Aorta (tissue), 5 donors: ENCODE measurements around the gene ATP2A3. TPM values are rescaled to one million over a fixed set of nuclear protein-coding genes. Genes with fewer than 3 reads are reported as not detected.

Experiments used
- ATAC-seq: fragments of 200-7000 bp; cut with Tn5 transposase; one replicate; pipeline ENCODE4 v1.9.1; 2022; ENCODE audit warnings: moderate library complexity; ENCODE audit not compliant: low FRiP score
- DNase-seq, 2 donors: peaks; one replicate each; pipeline ENCODE4 v3.0.0-alpha.2; 2020
- H3K27ac ChIP-seq, 2 donors: one replicate each; pipeline ENCODE4 v1.5.1; 2013; ENCODE audit warnings: low read length in 2 of 2, mild to moderate bottlenecking in 2 of 2, moderate library complexity in 2 of 2, control low read depth in 1 of 2, inconsistent platforms in 1 of 2, low read depth in 1 of 2
- H3K27me3 ChIP-seq, 2 donors: one replicate each; pipeline ENCODE4 v1.6.1; 2013; ENCODE audit warnings: control low read depth in 1 of 2, low read length in 1 of 2, mild to moderate bottlenecking in 1 of 2, moderate library complexity in 1 of 2; ENCODE audit not compliant: insufficient read depth in 2 of 2, control insufficient read depth in 1 of 2
- H3K36me3 ChIP-seq, 2 donors: one replicate each; pipeline ENCODE4 v1.6.1; 2013; ENCODE audit warnings: control low read depth in 1 of 2, low read length in 1 of 2, mild to moderate bottlenecking in 1 of 2; ENCODE audit not compliant: insufficient read depth in 2 of 2, control insufficient read depth in 1 of 2
- H3K4me1 ChIP-seq, 2 donors: one replicate each; pipeline ENCODE4 v1.6.1; 2013; ENCODE audit warnings: low read length in 2 of 2, control low read depth in 1 of 2, mild to moderate bottlenecking in 1 of 2, moderate library complexity in 1 of 2; ENCODE audit not compliant: insufficient read depth in 2 of 2, control insufficient read depth in 1 of 2
- H3K4me3 ChIP-seq, 2 donors: one replicate each; pipeline ENCODE4 v1.5.1; 2013; ENCODE audit warnings: low read length in 2 of 2, control low read depth in 1 of 2, mild to moderate bottlenecking in 1 of 2
- H3K9me3 ChIP-seq: one replicate; pipeline ENCODE4 v1.6.1; 2013; ENCODE audit warnings: mild to moderate bottlenecking, low read length; ENCODE audit not compliant: control insufficient read depth
- WGBS, 2 donors: extraction: QIAGEN DNeasy Blood & Tissue Kit; methylation state at CpG; one replicate each; pipeline ENCODE4 v1.1.7; 2013; 5-methylcytosine and 5-hydroxymethylcytosine counted together
- intact Hi-C, 2 donors: fragments of 100-400 bp; cut with DNase I; formaldehyde crosslinking; loops; one replicate each; pipeline versions ENCODE4 v1.14.2 to v1.15.0; 2022
- polyA plus RNA-seq, 2 donors: library from polyadenylated mRNA; stranded (reverse); fragments of 200-250 nt; gene quantifications; one replicate each; pipeline ENCODE4 v1.2.3, GENCODE V29; 2013
- total RNA-seq, 2 donors: library from RNA; stranded (reverse); fragmentation: NEBNext Ultra II Directional; extraction: Animal tissue kit (Norgen Biotek cat#: 25700); gene quantifications; one replicate each; pipeline ENCODE4 v1.2.1, GENCODE V29; 2021
- donor health status: healthy with polysubstance abuse.
- donor health status: Bipolar disorder and iron deficiency.
- donor health status: DM: no; HTN: no; CAD: no.
- donor health status: DM: no; HTN: no; CAD: no.
- donor health status: DM: yes; HTN: yes; CAD: no.

Gene ATP2A3
- total and polyA plus RNA-seq, 4 donors: 7.5 to 88.7 (median 30.4) TPM

GRCh38 chr17:3956327-3956957 is 7.8 kb downstream of the ATP2A3 start:
- Histone ChIP-seq H3K27ac (no peak overlapping the region), H3K36me3 (no peaks in the 10 kb centered on the region), H3K4me1 (no peaks in the 10 kb centered on the region), H3K9me3 (no peaks in the 10 kb centered on the region), H3K4me3 (no peak overlapping the region), H3K27me3 (no peaks in the 10 kb centered on the region)
- ATAC-seq (no peak), DNase-seq (no peak)
- WGBS, 2 donors: 72 to 80% methylated on average over 15 of the region's 15 CpGs
- intact Hi-C loops: no loop called here

- 78 to 83% methylated on average over 10 of the region's 10 CpGs for WGBS, 2 donors
- intact Hi-C loops: no loop called here
- no peaks in the 10 kb centered on the region for H3K27me3 ChIP-seq
- no peaks in the 10 kb centered on the region for H3K4me1 ChIP-seq
- H3K36me3 ChIP-seq: no peaks in the 10 kb centered on the region
- DNase-seq: no peak
- ATAC-seq: no peak
- no peak overlapping the region for H3K4me3 ChIP-seq
- H3K9me3 ChIP-seq: no peaks in the 10 kb centered on the region
- H3K27ac ChIP-seq: no peak overlapping the region
These were observed 8.6 kb downstream of the ATP2A3 start for GRCh38 chr17:3955673-3955988.

GRCh38 chr17:3954976-3955672 is 9.1 kb downstream of the ATP2A3 start:
- no peaks in the 10 kb centered on the region for H3K27me3 ChIP-seq
- H3K4me1 ChIP-seq: no peaks in the 10 kb centered on the region
- H3K36me3 ChIP-seq: no peaks in the 10 kb centered on the region
- H3K9me3 ChIP-seq: no peaks in the 10 kb centered on the region
- ATAC-seq (no peak), DNase-seq (no peak)
- WGBS, 2 donors: 41 to 51% methylated on average over 17 to 18 of the region's 18 CpGs
- intact Hi-C loops: no loop called here
- H3K4me3 ChIP-seq: no peak overlapping the region
- H3K27ac ChIP-seq: no peak overlapping the region

- Histone ChIP-seq H3K4me3 (no peak overlapping the region), H3K9me3 (no peaks in the 10 kb centered on the region), H3K4me1 (no peaks in the 10 kb centered on the region), H3K36me3 (no peaks in the 10 kb centered on the region), H3K27me3 (no peaks in the 10 kb centered on the region), H3K27ac (no peak overlapping the region)
- DNase-seq (no peak), ATAC-seq (no peak)
- WGBS, 2 donors: 94 to 98% methylated on average over 10 of the region's 10 CpGs
- intact Hi-C loops: no loop called here
These were observed 10.2 kb downstream of the ATP2A3 start for GRCh38 chr17:3954086-3954485.

GRCh38 chr17:3953542-3953941 is 10.7 kb downstream of the ATP2A3 start:
- DNase-seq (no peak), ATAC-seq (no peak)
- no peaks in the 10 kb centered on the region for H3K9me3 ChIP-seq
- no peaks in the 10 kb centered on the region for H3K27me3 ChIP-seq
- H3K4me3 ChIP-seq: no peak overlapping the region
- H3K4me1 ChIP-seq: no peaks in the 10 kb centered on the region
- no peak overlapping the region for H3K27ac ChIP-seq
- intact Hi-C loops: no loop called here
- no peaks in the 10 kb centered on the region for H3K36me3 ChIP-seq
- WGBS, 2 donors: 84 to 91% methylated on average over 14 of the region's 14 CpGs

- H3K4me1 ChIP-seq: no peaks in the 10 kb centered on the region
- H3K9me3 ChIP-seq: no peaks in the 10 kb centered on the region
- H3K27ac ChIP-seq: no peak overlapping the region
- H3K4me3 ChIP-seq: no peak overlapping the region
- DNase-seq (no peak), ATAC-seq (no peak)
- WGBS, 2 donors: 97% methylated on average over 14 of the region's 14 CpGs
- H3K27me3 ChIP-seq: no peaks in the 10 kb centered on the region
- H3K36me3 ChIP-seq: no peaks in the 10 kb centered on the region
- intact Hi-C loops: no loop called here
These were observed 12.1 kb downstream of the ATP2A3 start for GRCh38 chr17:3952186-3952585.

GRCh38 chr17:3951420-3951819 is 12.8 kb downstream of the ATP2A3 start:
- no peak overlapping the region for H3K27ac ChIP-seq
- H3K4me1 ChIP-seq: no peaks in the 10 kb centered on the region
- ATAC-seq (no peak), DNase-seq (no peak)
- H3K36me3 ChIP-seq: no peaks in the 10 kb centered on the region
- WGBS, 2 donors: 82 to 90% methylated on average over 16 of the region's 16 CpGs
- intact Hi-C loops: no loop called here
- no peaks in the 10 kb centered on the region for H3K27me3 ChIP-seq
- no peak overlapping the region for H3K4me3 ChIP-seq
- no peaks in the 10 kb centered on the region for H3K9me3 ChIP-seq

GRCh38 chr17:3951003-3951402 is 13.2 kb downstream of the ATP2A3 start:
- Histone ChIP-seq H3K4me3 (no peak overlapping the region), H3K4me1 (no peaks in the 10 kb centered on the region), H3K27me3 (no peaks in the 10 kb centered on the region), H3K27ac (no peak overlapping the region), H3K36me3 (no peaks in the 10 kb centered on the region), H3K9me3 (no peaks in the 10 kb centered on the region)
- no peak for DNase-seq
- 93 to 96% methylated on average over 17 of the region's 17 CpGs for WGBS, 2 donors
- ATAC-seq: no peak
- intact Hi-C loops: no loop called here

GRCh38 chr17:3950584-3950983 is 13.7 kb downstream of the ATP2A3 start:
- Histone ChIP-seq H3K4me1 (no peaks in the 10 kb centered on the region), H3K9me3 (no peaks in the 10 kb centered on the region), H3K36me3 (no peaks in the 10 kb centered on the region), H3K27ac (no peak overlapping the region), H3K27me3 (no peaks in the 10 kb centered on the region), H3K4me3 (no peak overlapping the region)
- ATAC-seq (no peak), DNase-seq (no peak)
- 93% methylated on average over 12 of the region's 12 CpGs for WGBS, 2 donors
- intact Hi-C loops: no loop called here
